Activated B cell treated with CpG ODN at 0.5 μM for 24 hours (primary cell): Measurements from ENCODE around the gene ARHGEF18. TPM values are rescaled to one million over a fixed set of nuclear protein-coding genes. Genes with fewer than 3 reads are reported as not detected.

Experiments used
- ATAC-seq: fragments of 200-7000 bp; cut with Tn5 transposase; one replicate; pipeline ENCODE4 v1.10.0; 2021; ENCODE audit warnings: low read depth, mild to moderate bottlenecking, moderate library complexity
- CTCF ChIA-PET: fragments of 350-600 bp; sonication (Branson Sonifier 250); formaldehyde crosslinking; loops from one replicate; lab custom pipeline; 2021; ENCODE audit warnings: antibody characterized with exemption; lab: Charles Lee
- POLR2A ChIA-PET: fragments of 350-600 bp; sonication (Branson Sonifier 250); formaldehyde crosslinking; loops from one replicate; lab custom pipeline; 2021; ENCODE audit warnings: antibody characterized with exemption; lab: Charles Lee
- DNase-seq: peaks from one replicate; pipeline ENCODE4 v3.0.0; 2022
- H3K27ac Mint-ChIP-seq: one replicate; pipeline ENCODE4 v1.8.0; 2020; ENCODE audit warnings: mixed read lengths
- H3K27me3 Mint-ChIP-seq: one replicate; pipeline ENCODE4 v1.8.0; 2021; ENCODE audit warnings: mixed read lengths
- H3K36me3 Mint-ChIP-seq: one replicate; pipeline ENCODE4 v1.8.0; 2021; ENCODE audit warnings: low read depth, mixed read lengths
- H3K4me1 Mint-ChIP-seq: one replicate; pipeline ENCODE4 v1.8.0; 2021; ENCODE audit warnings: mixed read lengths
- H3K4me3 Mint-ChIP-seq: one replicate; pipeline ENCODE4 v1.8.0; 2020; ENCODE audit warnings: mild to moderate bottlenecking, mixed read lengths
- H3K9me3 Mint-ChIP-seq: one replicate; pipeline ENCODE4 v1.8.0; 2020; ENCODE audit warnings: mixed read lengths
- CTCF ChIP-seq: fragments of 200-600 bp; IDR thresholded peaks from one replicate; pipeline ENCODE4 v1.8.0; 2022; ENCODE audit warnings: antibody characterized with exemption, mild to moderate bottlenecking
- intact Hi-C: fragments of 100-400 bp; cut with micrococcal nuclease; formaldehyde crosslinking; loops from one replicate; pipeline ENCODE4 v1.15.1; 2024
- total RNA-seq: library from RNA; stranded (reverse); gene quantifications from 2 replicates; pipeline ENCODE4 v1.2.3, GENCODE V29; 2022

The ARHGEF18 gene
- total RNA-seq, 1 donor from 2014 or later = 51.9 TPM

- intact Hi-C loops = loop anchor here (1.0 kb wide), 2 partner anchors 13 to 52 kb away; no protein-coding TSS in a partner anchor
- CTCF ChIA-PET = interaction anchor here (0.6 to 5.5 kb wide), 9 partner anchors 11 to 1024 kb away, joined by 3 to 84 read pairs (median 4); no protein-coding TSS in a partner anchor
- no peak for DNase-seq
Observed at GRCh38 chr19:7328647-7329046, 20.1 kb upstream of the ARHGEF18 start.

GRCh38 chr19:7331446-7331845 lies 17.3 kb upstream of the ARHGEF18 start:
- Mint-ChIP-seq H3K27ac (no peak overlapping the region), H3K27me3 (no peaks in the 10 kb centered on the region), H3K36me3 (no peaks in the 10 kb centered on the region), H3K4me1 (peaks cover 44% of the 10 kb centered on the region), H3K4me3 (no peak overlapping the region), H3K9me3 (no peaks in the 10 kb centered on the region)
- CTCF ChIA-PET = interaction anchor here (5.5 kb wide), 1 partner anchor 8 kb away, joined by 84 read pairs; no protein-coding TSS in a partner anchor
- intact Hi-C loops = no loop called here
- no peak for DNase-seq
- no peak for ATAC-seq
- POLR2A ChIA-PET = no interaction called here
- no peak for TF ChIP-seq CTCF

More at GRCh38 chr19:7328647-7329046, 20.1 kb upstream of the ARHGEF18 start:
- Mint-ChIP-seq H3K36me3 (no peaks in the 10 kb centered on the region), H3K4me1 (peaks cover 21% of the 10 kb centered on the region), H3K9me3 (no peaks in the 10 kb centered on the region), H3K4me3 (no peak overlapping the region), H3K27me3 (no peaks in the 10 kb centered on the region), H3K27ac (no peak overlapping the region)
- ATAC-seq = peak; percentile 34
- TF ChIP-seq CTCF = no peak
- POLR2A ChIA-PET = interaction anchor here (0.7 to 1.6 kb wide), 3 partner anchors 9 to 128 kb away, joined by 5 to 8 read pairs (median 6); no protein-coding TSS in a partner anchor

GRCh38 chr19:7333198-7334118 lies 15.3 kb upstream of the ARHGEF18 start:
- POLR2A ChIA-PET = interaction anchor here (0.6 kb wide), 2 partner anchors 10 to 18 kb away, joined by 3 read pairs; no protein-coding TSS in a partner anchor
- Mint-ChIP-seq H3K36me3 (no peaks in the 10 kb centered on the region), H3K9me3 (no peaks in the 10 kb centered on the region), H3K4me1 (peaks cover 64% of the 10 kb centered on the region), H3K4me3 (no peak overlapping the region), H3K27ac (peak overlapping the region; percentile 19), H3K27me3 (no peaks in the 10 kb centered on the region)
- no peak for TF ChIP-seq CTCF
- CTCF ChIA-PET = interaction anchor here (1.3 kb wide), 1 partner anchor 12 kb away, joined by 3 read pairs; no protein-coding TSS in a partner anchor
- no peak for DNase-seq
- ATAC-seq = no peak
- intact Hi-C loops = no loop called here

GRCh38 chr19:7336321-7336973 lies 12.3 kb upstream of the ARHGEF18 start:
- no peaks in the 10 kb centered on the region for H3K9me3 Mint-ChIP-seq
- H3K36me3 Mint-ChIP-seq = no peaks in the 10 kb centered on the region
- intact Hi-C loops = loop anchor here (2.0 to 5.0 kb wide), 2 partner anchors 14 to 44 kb away; partner anchors contain the start of gene INSR
- H3K27ac Mint-ChIP-seq = peak overlapping the region; percentile 93
- POLR2A ChIA-PET = interaction anchor here (0.6 to 3.4 kb wide), 12 partner anchors 10 to 620 kb away, joined by 3 to 36 read pairs (median 5); partner anchors contain the start of genes ARHGEF18, INSR and TRAPPC5
- ATAC-seq (no peak), DNase-seq (no peak)
- H3K4me1 Mint-ChIP-seq = peaks cover 86% of the 10 kb centered on the region
- no peak for TF ChIP-seq CTCF
- no peaks in the 10 kb centered on the region for H3K27me3 Mint-ChIP-seq
- H3K4me3 Mint-ChIP-seq = peak overlapping the region; percentile 65
- CTCF ChIA-PET = interaction anchor here (1.0 to 6.3 kb wide), 4 partner anchors 8 to 31 kb away, joined by 3 to 84 read pairs (median 8); no protein-coding TSS in a partner anchor
